Measurements from ENCODE around the gene MTARC2. TPM values are rescaled to one million over a fixed set of nuclear protein-coding genes. Genes with fewer than 3 reads are reported as not detected.

The MTARC2 gene
- total and polyA plus RNA-seq, 7 experiments from 2014 or later = 1.1 TPM; not detected in 6

DNA sequence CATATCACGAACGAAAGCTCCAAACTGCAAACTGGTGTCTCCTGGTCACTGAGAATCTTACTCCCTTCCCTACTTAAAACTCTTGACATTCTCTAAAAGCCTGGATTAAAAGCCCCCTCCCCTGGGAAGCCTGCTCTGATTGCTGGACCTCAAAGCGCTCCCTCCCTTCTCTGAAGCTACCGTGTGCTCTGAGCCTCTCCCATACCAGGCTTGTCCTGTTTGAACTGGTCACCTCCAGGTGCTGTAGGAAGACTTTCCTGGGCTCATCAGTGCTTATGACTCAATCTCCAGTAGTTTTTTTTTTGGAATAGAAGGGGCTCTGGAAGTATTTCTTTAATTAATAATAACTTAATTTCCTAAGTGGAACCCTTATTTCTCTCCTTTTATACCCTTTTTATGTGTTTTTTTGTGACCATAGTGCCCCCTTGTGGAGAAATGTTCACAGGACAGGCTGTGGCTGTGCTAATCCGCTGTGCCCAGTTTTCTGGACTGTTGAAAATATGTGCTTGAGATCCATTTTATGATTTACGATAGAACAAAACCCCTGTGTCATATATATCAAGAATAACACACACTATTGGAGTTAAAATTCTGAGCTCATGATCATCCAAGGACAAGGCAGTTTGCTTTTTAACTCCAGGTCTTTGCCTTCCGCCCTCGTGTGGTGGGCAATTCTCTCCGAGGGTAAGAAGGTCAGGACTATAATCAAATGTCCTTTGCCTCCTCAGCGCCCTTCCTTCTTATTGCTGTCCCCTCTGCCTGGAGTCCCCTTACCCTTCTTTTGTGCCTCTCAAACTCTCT, 55.5 kb downstream of the MTARC2 start:
- H3K4me1 ChIP-seq (ENCODE audit: control insufficient read depth in 2 of 2, insufficient read depth in 2 of 2, low read length in 2 of 2) = no peaks in the 10 kb centered on the region
- Mint-ChIP-seq H3K9me3 (no peaks in the 10 kb centered on the region), H3K27ac (no peak overlapping the region), H3K27me3 (peaks cover 0 to 18% (median 7%) of the 10 kb centered on the region in 5 donors), H3K36me3 (no peaks in the 10 kb centered on the region), H3K4me3 (no peak overlapping the region), H3K4me1 (peaks cover 0 to 2% (median 0%) of the 10 kb centered on the region in 7 donors)
- peak in 2 of 9 donors; percentile 2 to 7 for DNase-seq
- no peaks in the 10 kb centered on the region for H3K9me3 ChIP-seq (ENCODE audit: control insufficient read depth in 2 of 3, low read length in 3 of 3)
- intact Hi-C loops (cut with micrococcal nuclease) = no loop called here
- no peak for ATAC-seq
- CTCF ChIA-PET = interaction anchor here (0.7 kb wide), 1 partner anchor 690 kb away, joined by 6 read pairs; no protein-coding TSS in a partner anchor
- H3K27ac ChIP-seq (ENCODE audit: low read depth, low read length) = no peak overlapping the region
- POLR2A ChIA-PET = no interaction called here
- no peaks in the 10 kb centered on the region for H3K36me3 ChIP-seq (ENCODE audit: control insufficient read depth in 2 of 3, insufficient read depth in 3 of 3, low read length in 3 of 3)
- no peaks in the 10 kb centered on the region for H3K27me3 ChIP-seq (ENCODE audit: control insufficient read depth in 2 of 2, insufficient read depth in 2 of 2, low read length in 2 of 2)
- no peak overlapping the region for H3K4me3 ChIP-seq (ENCODE audit: low read length)

DNA sequence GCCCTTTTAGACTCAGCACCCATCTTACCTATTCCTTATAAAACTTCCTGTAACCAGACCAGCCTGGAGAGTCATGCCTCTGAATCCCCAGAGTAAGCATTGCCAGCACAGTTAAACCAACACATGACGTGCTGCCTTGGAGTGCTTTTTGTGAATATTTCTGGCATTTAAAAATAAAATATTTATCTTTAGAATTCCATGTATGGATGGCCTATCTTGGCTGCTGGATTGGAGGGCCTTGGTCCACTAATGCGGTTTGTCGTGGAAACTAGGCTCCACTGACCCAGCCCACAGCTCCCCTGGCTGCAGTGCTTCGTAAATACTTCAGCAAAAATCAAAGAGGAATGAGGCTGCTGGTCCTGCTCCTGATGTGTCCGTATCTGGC, 56.1 kb downstream of the MTARC2 start:
- Mint-ChIP-seq H3K27me3 (peaks cover 0 to 18% (median 7%) of the 10 kb centered on the region in 5 donors), H3K9me3 (no peaks in the 10 kb centered on the region), H3K27ac (no peak overlapping the region), H3K36me3 (no peaks in the 10 kb centered on the region), H3K4me1 (peaks cover 0 to 2% (median 0%) of the 10 kb centered on the region in 7 donors), H3K4me3 (no peak overlapping the region)
- Histone ChIP-seq H3K4me1 (ENCODE audit: control insufficient read depth in 2 of 2, insufficient read depth in 2 of 2, low read length in 2 of 2) (no peaks in the 10 kb centered on the region), H3K27me3 (ENCODE audit: control insufficient read depth in 2 of 2, insufficient read depth in 2 of 2, low read length in 2 of 2) (no peaks in the 10 kb centered on the region), H3K27ac (ENCODE audit: low read depth, low read length) (no peak overlapping the region), H3K36me3 (ENCODE audit: control insufficient read depth in 2 of 3, insufficient read depth in 3 of 3, low read length in 3 of 3) (no peaks in the 10 kb centered on the region), H3K9me3 (ENCODE audit: control insufficient read depth in 2 of 3, low read length in 3 of 3) (no peaks in the 10 kb centered on the region), H3K4me3 (ENCODE audit: low read length) (no peak overlapping the region)
- DNase-seq (no peak), ATAC-seq (no peak)
- intact Hi-C loops (cut with micrococcal nuclease) = no loop called here
- ChIA-PET CTCF (no interaction called here), POLR2A (no interaction called here)

DNA sequence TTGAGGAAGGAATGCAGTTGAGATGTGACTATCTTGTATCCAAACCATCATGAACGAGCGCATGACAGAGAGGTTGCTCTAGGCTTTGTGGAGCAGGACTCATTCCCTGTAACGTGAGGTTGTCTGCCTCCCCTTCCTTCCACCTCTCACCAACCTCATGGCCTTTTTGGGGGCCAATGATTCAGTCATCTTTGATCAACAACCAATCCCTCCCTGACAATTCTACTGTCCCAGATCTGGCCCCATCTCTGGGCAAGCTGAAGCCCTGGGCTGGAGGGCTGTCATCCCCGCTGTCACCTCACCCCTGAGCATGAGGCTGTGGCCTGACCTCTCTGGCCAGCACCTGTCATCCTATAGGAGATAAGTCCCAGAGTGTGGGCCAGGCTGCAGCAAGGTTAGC, 58.3 kb downstream of the MTARC2 start:
- no peak overlapping the region for H3K4me3 ChIP-seq (ENCODE audit: low read length)
- Mint-ChIP-seq H3K4me3 (no peak overlapping the region), H3K27ac (no peak overlapping the region), H3K9me3 (no peaks in the 10 kb centered on the region), H3K27me3 (peaks cover 2 to 15% (median 12%) of the 10 kb centered on the region in 5 donors), H3K36me3 (no peaks in the 10 kb centered on the region), H3K4me1 (peaks cover 0 to 9% (median 7%) of the 10 kb centered on the region in 7 donors)
- DNase-seq (no peak), ATAC-seq (no peak)
- CTCF ChIA-PET = no interaction called here
- H3K9me3 ChIP-seq (ENCODE audit: control insufficient read depth in 2 of 3, low read length in 3 of 3) = no peaks in the 10 kb centered on the region
- H3K36me3 ChIP-seq (ENCODE audit: control insufficient read depth in 2 of 3, insufficient read depth in 3 of 3, low read length in 3 of 3) = no peaks in the 10 kb centered on the region
- no peaks in the 10 kb centered on the region for H3K4me1 ChIP-seq (ENCODE audit: control insufficient read depth in 2 of 2, insufficient read depth in 2 of 2, low read length in 2 of 2)
- H3K27me3 ChIP-seq (ENCODE audit: control insufficient read depth in 2 of 2, insufficient read depth in 2 of 2, low read length in 2 of 2) = no peaks in the 10 kb centered on the region
- H3K27ac ChIP-seq (ENCODE audit: low read depth, low read length) = no peak overlapping the region
- intact Hi-C loops (cut with micrococcal nuclease) = no loop called here
- POLR2A ChIA-PET = no interaction called here

DNA sequence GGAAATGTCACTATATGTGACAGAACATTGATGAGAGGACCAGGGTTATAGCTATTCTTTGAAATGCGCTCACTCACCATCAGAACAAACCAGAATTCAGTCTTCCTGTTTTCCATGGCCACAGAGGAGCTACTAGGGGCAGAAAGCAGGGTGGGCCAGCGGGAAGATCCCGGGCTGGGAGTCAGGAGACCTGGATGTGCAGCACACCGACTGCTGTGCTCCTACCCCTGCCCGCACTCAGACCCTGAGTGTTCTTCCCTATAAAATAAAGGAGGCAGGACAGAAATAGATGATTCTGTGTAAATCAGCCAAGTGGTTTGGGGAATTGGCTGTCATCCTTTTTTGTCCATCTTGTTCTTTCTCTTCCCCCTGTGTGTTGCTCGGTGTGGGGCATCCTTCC, 59.6 kb downstream of the MTARC2 start:
- Histone ChIP-seq H3K9me3 (ENCODE audit: control insufficient read depth in 2 of 3, low read length in 3 of 3) (no peaks in the 10 kb centered on the region), H3K4me1 (ENCODE audit: control insufficient read depth in 2 of 2, insufficient read depth in 2 of 2, low read length in 2 of 2) (no peaks in the 10 kb centered on the region), H3K27ac (ENCODE audit: low read depth, low read length) (no peak overlapping the region), H3K36me3 (ENCODE audit: control insufficient read depth in 2 of 3, insufficient read depth in 3 of 3, low read length in 3 of 3) (no peaks in the 10 kb centered on the region), H3K4me3 (ENCODE audit: low read length) (no peak overlapping the region), H3K27me3 (ENCODE audit: control insufficient read depth in 2 of 2, insufficient read depth in 2 of 2, low read length in 2 of 2) (no peaks in the 10 kb centered on the region)
- H3K27ac Mint-ChIP-seq = no peak overlapping the region
- DNase-seq (no peak), ATAC-seq (no peak)
- CTCF ChIA-PET = no interaction called here
- POLR2A ChIA-PET = no interaction called here
- no peak overlapping the region for H3K4me3 Mint-ChIP-seq
- H3K4me1 Mint-ChIP-seq = peaks cover 0 to 9% (median 7%) of the 10 kb centered on the region in 7 donors
- no peaks in the 10 kb centered on the region for H3K36me3 Mint-ChIP-seq
- no peaks in the 10 kb centered on the region for H3K9me3 Mint-ChIP-seq
- intact Hi-C loops (cut with micrococcal nuclease) = no loop called here
- peaks cover 2 to 24% (median 21%) of the 10 kb centered on the region in 5 donors for H3K27me3 Mint-ChIP-seq

DNA sequence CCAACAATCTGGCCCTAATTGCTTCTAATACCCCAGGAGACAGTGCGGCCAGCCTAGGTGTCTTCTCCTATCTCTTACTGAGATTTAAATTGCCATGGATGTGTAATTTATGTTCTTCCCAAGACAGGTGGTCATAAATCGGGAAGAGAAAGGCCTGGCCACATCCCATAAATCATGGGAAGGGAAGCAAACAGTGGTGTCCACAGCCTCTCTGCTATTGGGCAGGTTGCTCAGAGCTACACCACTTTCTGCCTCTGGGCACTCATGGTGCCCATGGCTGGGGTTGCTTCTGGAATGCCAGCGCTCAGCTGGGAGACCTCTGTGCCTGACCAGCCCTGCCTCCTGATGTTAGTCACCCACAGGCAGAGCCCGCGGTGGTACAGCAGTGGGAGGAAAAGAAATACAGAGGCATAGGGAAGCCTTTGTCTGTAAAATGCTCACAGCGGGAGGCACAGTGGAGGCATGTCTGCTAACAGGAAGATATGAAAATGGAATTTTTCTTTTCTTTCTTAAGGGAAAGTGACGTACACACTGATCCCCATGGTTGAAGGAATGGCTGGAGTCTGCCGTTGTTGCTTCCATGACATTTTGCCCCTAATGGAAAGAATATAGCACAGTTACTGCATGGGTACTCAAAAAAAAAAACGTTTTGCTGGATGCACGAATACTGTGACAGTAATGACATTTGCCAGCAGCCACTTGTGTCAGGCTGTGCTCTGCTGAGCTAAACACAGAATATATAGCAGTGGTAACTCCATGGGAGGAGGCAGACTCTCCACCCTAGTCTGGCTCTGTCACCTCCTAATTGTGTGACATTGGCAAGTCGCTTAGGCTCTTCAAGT, 60.4 kb downstream of the MTARC2 start:
- peaks cover 2 to 31% (median 24%) of the 10 kb centered on the region in 5 donors for H3K27me3 Mint-ChIP-seq
- no peaks in the 10 kb centered on the region for H3K27me3 ChIP-seq (ENCODE audit: control insufficient read depth in 2 of 2, insufficient read depth in 2 of 2, low read length in 2 of 2)
- H3K4me3 ChIP-seq (ENCODE audit: low read length) = no peak overlapping the region
- no peak overlapping the region for H3K27ac ChIP-seq (ENCODE audit: low read depth, low read length)
- no peak for DNase-seq
- H3K4me1 ChIP-seq (ENCODE audit: control insufficient read depth in 2 of 2, insufficient read depth in 2 of 2, low read length in 2 of 2) = no peaks in the 10 kb centered on the region
- no peaks in the 10 kb centered on the region for H3K36me3 ChIP-seq (ENCODE audit: control insufficient read depth in 2 of 3, insufficient read depth in 3 of 3, low read length in 3 of 3)
- no peak overlapping the region for H3K4me3 Mint-ChIP-seq
- no peaks in the 10 kb centered on the region for H3K36me3 Mint-ChIP-seq
- no peaks in the 10 kb centered on the region for H3K9me3 ChIP-seq (ENCODE audit: control insufficient read depth in 2 of 3, low read length in 3 of 3)
- no peaks in the 10 kb centered on the region for H3K9me3 Mint-ChIP-seq
- ATAC-seq = no peak
- H3K4me1 Mint-ChIP-seq = peaks cover 0 to 9% (median 7%) of the 10 kb centered on the region in 7 donors
- ChIA-PET POLR2A (no interaction called here), CTCF (interaction anchor here (0.9 to 1.4 kb wide), 2 partner anchors 8 to 18 kb away, joined by 4 read pairs; no protein-coding TSS in a partner anchor)
- H3K27ac Mint-ChIP-seq = no peak overlapping the region
- intact Hi-C loops (cut with micrococcal nuclease) = no loop called here

DNA sequence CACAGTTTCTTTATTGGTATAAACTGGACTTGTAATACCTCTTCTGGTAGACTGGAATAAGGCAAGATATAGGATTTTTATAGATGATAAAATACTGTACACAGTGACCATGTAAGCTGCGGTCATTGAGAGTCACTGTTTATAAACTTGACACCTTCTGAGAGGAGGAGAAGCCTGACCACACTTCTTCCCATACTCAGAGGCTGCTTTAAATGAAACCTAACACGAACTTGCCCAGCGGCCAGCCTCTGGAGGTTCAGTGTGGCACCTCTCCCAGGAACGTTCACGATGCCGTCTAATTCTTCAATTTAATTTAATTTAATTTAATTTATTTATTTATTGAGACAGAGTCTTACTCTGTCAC, 61.0 kb downstream of the MTARC2 start:
- no peaks in the 10 kb centered on the region for H3K36me3 ChIP-seq (ENCODE audit: control insufficient read depth in 2 of 3, insufficient read depth in 3 of 3, low read length in 3 of 3)
- H3K9me3 ChIP-seq (ENCODE audit: control insufficient read depth in 2 of 3, low read length in 3 of 3) = no peaks in the 10 kb centered on the region
- Mint-ChIP-seq H3K36me3 (no peaks in the 10 kb centered on the region), H3K9me3 (no peaks in the 10 kb centered on the region), H3K27me3 (peaks cover 2 to 30% (median 24%) of the 10 kb centered on the region in 5 donors), H3K27ac (no peak overlapping the region), H3K4me1 (peaks cover 0 to 9% (median 7%) of the 10 kb centered on the region in 7 donors), H3K4me3 (no peak overlapping the region)
- ATAC-seq = no peak
- POLR2A ChIA-PET = no interaction called here
- H3K4me3 ChIP-seq (ENCODE audit: low read length) = no peak overlapping the region
- H3K27me3 ChIP-seq (ENCODE audit: control insufficient read depth in 2 of 2, insufficient read depth in 2 of 2, low read length in 2 of 2) = no peaks in the 10 kb centered on the region
- no peak for DNase-seq
- no peaks in the 10 kb centered on the region for H3K4me1 ChIP-seq (ENCODE audit: control insufficient read depth in 2 of 2, insufficient read depth in 2 of 2, low read length in 2 of 2)
- no peak overlapping the region for H3K27ac ChIP-seq (ENCODE audit: low read depth, low read length)
- intact Hi-C loops (cut with micrococcal nuclease) = no loop called here
- CTCF ChIA-PET = interaction anchor here (0.9 to 1.4 kb wide), 2 partner anchors 9 to 19 kb away, joined by 4 read pairs; no protein-coding TSS in a partner anchor

Data from naive thymus-derived CD4-positive, alpha-beta T cell (primary cell).